ENCODE results near the gene MGP. TPM values are rescaled to one million over a fixed set of nuclear protein-coding genes. Genes with fewer than 3 reads are reported as not detected.

The MGP gene
- total and polyA plus RNA-seq, 2 of the 8 experiments (the other 6 are each of a cell fraction or from before 2014, with no cell fraction given): not detected

DNA sequence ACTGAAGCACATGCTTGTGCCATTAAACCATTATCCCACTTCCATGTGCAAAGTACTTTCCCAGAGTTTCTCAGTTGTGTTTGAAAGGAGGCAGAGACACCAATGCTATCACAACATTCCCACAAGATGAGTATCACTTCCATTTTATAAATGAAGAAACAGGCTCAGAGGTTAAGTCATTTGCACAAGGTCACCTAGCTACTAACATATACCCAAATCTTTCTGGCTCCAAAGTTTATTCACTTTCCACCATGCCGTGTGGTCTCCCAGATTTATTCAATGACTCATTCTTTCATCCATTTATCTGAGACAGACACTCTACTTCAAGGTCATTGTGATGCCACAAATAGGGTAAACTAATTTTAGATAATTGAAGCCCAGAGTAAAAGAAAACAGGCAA lies 51.7 kb downstream of the MGP start:
- no peak for DNase-seq (ENCODE audit: low read depth in 1 of 2, low spot score in 2 of 2)
- no peak overlapping the region for H3K9ac ChIP-seq (replicated peaks in 1 of 4; ENCODE audit: extremely low read depth in 1 of 4, low read depth in 3 of 4, low read length in 3 of 4)
- WGBS, 2 experiments (ENCODE audit: extremely low coverage in 1 of 2, insufficient coverage in 1 of 2, insufficient read length in 1 of 2, insufficient replicate concordance in 2 of 2, low coverage in 1 of 2, low lambda C conversion rate in 2 of 2, missing lambda C conversion rate in 1 of 2): 83% methylated on average over 1 of the region's 1 CpG; no CpG with 5 or more reads in 1 of the 2 experiments
- H3K4me3 ChIP-seq (ENCODE audit: extremely low read depth in 1 of 4, insufficient read depth in 2 of 4, low read depth in 3 of 4, low read length in 4 of 4): no peak overlapping the region
- no peak overlapping the region for H3K4ac ChIP-seq (replicated peaks; ENCODE audit: insufficient read length, low read depth, low read length)
- H3K18ac ChIP-seq (ENCODE audit: extremely low read depth, low read length): no peak overlapping the region
- H4K91ac ChIP-seq (replicated peaks; ENCODE audit: insufficient read length, low read length): no peak overlapping the region
- no peak overlapping the region for H3K4me2 ChIP-seq (ENCODE audit: insufficient read depth in 1 of 2, low read depth in 2 of 2, low read length in 2 of 2)
- no peak overlapping the region for H3K14ac ChIP-seq (ENCODE audit: insufficient read length)
- H3K23ac ChIP-seq (ENCODE audit: insufficient read length): no peak overlapping the region
- no peaks in the 10 kb centered on the region for H4K20me1 ChIP-seq (replicated peaks in 1 of 2; ENCODE audit: control insufficient read depth in 1 of 2, insufficient read depth in 2 of 2, low read length in 2 of 2)
- H4K5ac ChIP-seq (ENCODE audit: insufficient read length, low read depth, low read length): no peak overlapping the region
- no peaks in the 10 kb centered on the region for H3K27me3 ChIP-seq (replicated peaks in 1 of 4; ENCODE audit: control insufficient read depth in 3 of 4, extremely low read depth in 1 of 4, insufficient read depth in 3 of 4, low read length in 3 of 4)
- no peak overlapping the region for H2BK5ac ChIP-seq (ENCODE audit: low read depth, low read length)
- no peak overlapping the region for H2AK5ac ChIP-seq (ENCODE audit: low read depth, low read length)
- H3K56ac ChIP-seq (replicated peaks; ENCODE audit: insufficient read length, low read depth, low read length): no peak overlapping the region
- no peak overlapping the region for H2BK15ac ChIP-seq (ENCODE audit: low read length)
- H2BK20ac ChIP-seq (ENCODE audit: low read length): no peak overlapping the region
- no peaks in the 10 kb centered on the region for H3K23me2 ChIP-seq (ENCODE audit: low read depth, low read length)
- no peak overlapping the region for H2BK120ac ChIP-seq (replicated peaks; ENCODE audit: low read depth, low read length)
- H3K27ac ChIP-seq (ENCODE audit: low read depth, low read length): no peak overlapping the region
- CTCF ChIA-PET (ENCODE audit: partially characterized antibody): interaction anchor here (0.9 to 1.6 kb wide), 4 partner anchors 12 to 111 kb away, joined by 3 to 6 read pairs (median 4); no protein-coding TSS in a partner anchor
- no peaks in the 10 kb centered on the region for H3K79me1 ChIP-seq (ENCODE audit: low read depth, low read length)
- no peak for FAIRE-seq
- H3K36me3 ChIP-seq (ENCODE audit: control insufficient read depth in 2 of 4, insufficient read depth in 4 of 4, low read length in 3 of 4): no peaks in the 10 kb centered on the region
- no peaks in the 10 kb centered on the region for H3K79me2 ChIP-seq (ENCODE audit: control insufficient read depth in 1 of 2, insufficient read depth in 2 of 2, low read length in 2 of 2)
- no peak overlapping the region for H4K8ac ChIP-seq (ENCODE audit: extremely low read depth, insufficient read depth, low read length)
- no peaks in the 10 kb centered on the region for H3K9me3 ChIP-seq (ENCODE audit: insufficient read depth in 2 of 2, low read depth in 1 of 2, low read length in 1 of 2)
- H2BK12ac ChIP-seq (ENCODE audit: low read depth, low read length): no peak overlapping the region
- H2AFZ ChIP-seq (ENCODE audit: low read length): no peak overlapping the region
- H3K4me1 ChIP-seq (replicated peaks in 1 of 4; ENCODE audit: control insufficient read depth in 3 of 4, insufficient read depth in 4 of 4, low read length in 3 of 4): no peaks in the 10 kb centered on the region
- POLR2A ChIA-PET (ENCODE audit: partially characterized antibody): no interaction called here
- TF ChIP-seq CHD2 (IDR thresholded peaks at IDR 0.05; ENCODE audit: low read length): no peak
- TF ChIP-seq, protein P1, sequence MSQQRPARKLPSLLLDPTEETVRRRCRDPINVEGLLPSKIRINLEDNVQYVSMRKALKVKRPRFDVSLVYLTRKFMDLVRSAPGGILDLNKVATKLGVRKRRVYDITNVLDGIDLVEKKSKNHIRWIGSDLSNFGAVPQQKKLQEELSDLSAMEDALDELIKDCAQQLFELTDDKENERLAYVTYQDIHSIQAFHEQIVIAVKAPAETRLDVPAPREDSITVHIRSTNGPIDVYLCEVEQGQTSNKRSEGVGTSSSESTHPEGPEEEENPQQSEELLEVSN (IDR thresholded peaks at IDR 0.05): no peak
- no peak for TF ChIP-seq ASH2L (IDR thresholded peaks at IDR 0.05; ENCODE audit: low read length)
- no peak for TF ChIP-seq KDM5A (IDR thresholded peaks at IDR 0.05; ENCODE audit: low read length)
- no peak for TF ChIP-seq SRF (IDR thresholded peaks at IDR 0.05; ENCODE audit: low read depth, low read length)
- TF ChIP-seq TEAD4 (IDR thresholded peaks at IDR 0.05; ENCODE audit: low read depth, low read length): no peak
- no peak for TF ChIP-seq BACH1 (IDR thresholded peaks at IDR 0.05; ENCODE audit: low read length)
- TF ChIP-seq CBX5 (IDR thresholded peaks at IDR 0.05; ENCODE audit: low read depth, low read length): no peak
- no peak for TF ChIP-seq EP300 (IDR thresholded peaks at IDR 0.05; ENCODE audit: borderline replicate concordance in 1 of 2, low read depth in 2 of 2, low read length in 2 of 2)
- no peak for TF ChIP-seq KDM4A (IDR thresholded peaks at IDR 0.05; ENCODE audit: low read depth, low read length, severe bottlenecking)
- no peak for TF ChIP-seq HDAC2 (IDR thresholded peaks at IDR 0.05; ENCODE audit: borderline replicate concordance in 1 of 2, low read depth in 2 of 2, low read length in 2 of 2)
- no peak for TF ChIP-seq SP1 (IDR thresholded peaks at IDR 0.05; ENCODE audit: low read depth, low read length)
- no peak for TF ChIP-seq CTBP2 (IDR thresholded peaks at IDR 0.05; ENCODE audit: borderline replicate concordance, insufficient read depth, insufficient read length, low read length)
- TF ChIP-seq SP4 (IDR thresholded peaks at IDR 0.05; ENCODE audit: low read length): no peak
- TF ChIP-seq RFX5 (IDR thresholded peaks at IDR 0.05; ENCODE audit: borderline replicate concordance, low read depth, low read length): no peak

Data from H1 (cell line).